Neural progenitor cell (in vitro differentiated cells): ENCODE measurements around the gene WIPF1. TPM values are rescaled to one million over a fixed set of nuclear protein-coding genes. Genes with fewer than 3 reads are reported as not detected.

ENCODE experiments used
- DNase-seq: peaks from one replicate; pipeline ENCODE4 v3.0.0-alpha.2; 2016; ENCODE audit warnings: low spot score
- H2AFZ ChIP-seq: fragments of 200-600 bp; sonication (generic); replicated peaks from 2 replicates; pipeline ENCODE4 v1.6.1; 2016; ENCODE audit warnings: antibody characterized with exemption
- H3F3A ChIP-seq: fragments of 200-600 bp; sonication (generic); 2 replicates; pipeline ENCODE4 v1.6.1; 2016; ENCODE audit warnings: antibody characterized with exemption, low read depth
- H3K27ac ChIP-seq: fragments of 200-600 bp; sonication (generic); 2 replicates; pipeline ENCODE4 v1.5.1; 2016; ENCODE audit warnings: mild to moderate bottlenecking
- H3K27me3 ChIP-seq: fragments of 200-600 bp; sonication (generic); 2 replicates; pipeline ENCODE4 v1.6.1; 2016; ENCODE audit warnings: mild to moderate bottlenecking, moderate library complexity
- H3K36me3 ChIP-seq: fragments of 200-600 bp; sonication (generic); 2 replicates; pipeline ENCODE4 v1.5.1; 2016
- H3K4me1 ChIP-seq: fragments of 200-600 bp; sonication (generic); 2 replicates; pipeline ENCODE4 v1.6.1; 2016; ENCODE audit warnings: mixed run types
- H3K4me2 ChIP-seq: fragments of 200-600 bp; sonication (generic); 2 replicates; pipeline ENCODE4 v1.6.1; 2016
- H3K4me3 ChIP-seq: fragments of 200-600 bp; sonication (generic); 2 replicates; pipeline ENCODE4 v1.5.1; 2016
- H3K79me2 ChIP-seq: fragments of 200-600 bp; sonication (generic); 2 replicates; pipeline ENCODE4 v1.6.1; 2016; ENCODE audit warnings: low read depth
- H3K9ac ChIP-seq: fragments of 200-600 bp; sonication (generic); 2 replicates; pipeline ENCODE4 v1.6.1; 2016
- H3K9me3 ChIP-seq: fragments of 200-600 bp; sonication (generic); 2 replicates; pipeline ENCODE4 v1.5.1; 2016; ENCODE audit warnings: low read depth
- H4K20me1 ChIP-seq: fragments of 200-600 bp; sonication (generic); 2 replicates; pipeline ENCODE4 v1.6.1; 2016; ENCODE audit warnings: low read depth
- H3K27ac Mint-ChIP-seq: 3 replicates; pipeline ENCODE4 v1.8.0; 2021; ENCODE audit warnings: mixed read lengths
- H3K27me3 Mint-ChIP-seq: 2 replicates; pipeline ENCODE4 v1.8.0; 2022; ENCODE audit warnings: low read depth, mild to moderate bottlenecking, inconsistent platforms, moderate library complexity, mixed read lengths; ENCODE audit not compliant: insufficient read depth
- H3K36me3 Mint-ChIP-seq: 3 replicates; pipeline ENCODE4 v1.8.0; 2021; ENCODE audit warnings: mixed read lengths
- H3K4me1 Mint-ChIP-seq: 3 replicates; pipeline ENCODE4 v1.8.0; 2021; ENCODE audit warnings: mixed read lengths
- H3K4me3 Mint-ChIP-seq: 3 replicates; pipeline ENCODE4 v1.8.0; 2021; ENCODE audit warnings: mild to moderate bottlenecking, moderate library complexity, mixed read lengths
- H3K9me3 Mint-ChIP-seq: 3 replicates; pipeline ENCODE4 v1.8.0; 2020; ENCODE audit warnings: mixed read lengths
- CTCF ChIP-seq: fragments of 200-600 bp; sonication (generic); IDR thresholded peaks from 2 replicates; pipeline ENCODE4 v1.5.1; 2017; ENCODE audit warnings: antibody characterized with exemption, mild to moderate bottlenecking
- EZH2 ChIP-seq: fragments of 200-600 bp; sonication (generic); IDR thresholded peaks from 2 replicates; pipeline ENCODE4 v1.6.1; 2017; ENCODE audit warnings: antibody characterized with exemption, mild to moderate bottlenecking, moderate library complexity
- EZH2phosphoT487 ChIP-seq: fragments of 200-600 bp; sonication (generic); IDR thresholded peaks from 2 replicates; pipeline ENCODE4 v1.6.1; 2017; ENCODE audit warnings: antibody characterized with exemption
- total RNA-seq: library from RNA; depleted of rRNA; stranded (reverse); fragments of >200 nt; gene quantifications from 2 replicates; pipeline ENCODE4 v1.2.3, GENCODE V29; 2015; ENCODE audit warnings: low replicate concordance

WIPF1 gene
- total RNA-seq, 1 donor from 2014 or later = 17.2 TPM

GRCh38 chr2:174527101-174527721 lies 70.4 kb downstream of the WIPF1 start:
- Mint-ChIP-seq H3K4me3 (no peak overlapping the region), H3K36me3 (no peaks in the 10 kb centered on the region), H3K4me1 (no peaks in the 10 kb centered on the region), H3K9me3 (peaks cover 10% of the 10 kb centered on the region), H3K27me3 (peaks cover 3% of the 10 kb centered on the region), H3K27ac (no peak overlapping the region)
- Histone ChIP-seq H3K36me3 (no peaks in the 10 kb centered on the region), H3K9ac (no peak overlapping the region), H3F3A (no peaks in the 10 kb centered on the region), H2AFZ (no peak overlapping the region), H3K27me3 (no peaks in the 10 kb centered on the region), H3K4me2 (no peak overlapping the region), H4K20me1 (no peaks in the 10 kb centered on the region), H3K79me2 (no peaks in the 10 kb centered on the region), H3K27ac (no peak overlapping the region), H3K9me3 (no peaks in the 10 kb centered on the region), H3K4me3 (no peak overlapping the region), H3K4me1 (no peaks in the 10 kb centered on the region)
- TF ChIP-seq CTCF = no peak
- no peak for TF ChIP-seq EZH2
- TF ChIP-seq EZH2phosphoT487 = no peak
- DNase-seq = no peak

- Mint-ChIP-seq H3K36me3 (no peaks in the 10 kb centered on the region), H3K9me3 (peaks cover 10% of the 10 kb centered on the region), H3K27me3 (peaks cover 3% of the 10 kb centered on the region), H3K27ac (no peak overlapping the region), H3K4me1 (no peaks in the 10 kb centered on the region), H3K4me3 (no peak overlapping the region)
- H3K4me3 ChIP-seq = no peak overlapping the region
- H2AFZ ChIP-seq = no peak overlapping the region
- TF ChIP-seq EZH2phosphoT487 (no peak), EZH2 (no peak)
- H3K9me3 ChIP-seq = no peaks in the 10 kb centered on the region
- H3K9ac ChIP-seq = no peak overlapping the region
- H3K27ac ChIP-seq = no peak overlapping the region
- DNase-seq = no peak
- H3K4me1 ChIP-seq = no peaks in the 10 kb centered on the region
- no peaks in the 10 kb centered on the region for H3K27me3 ChIP-seq
- H3F3A ChIP-seq = no peaks in the 10 kb centered on the region
- H3K36me3 ChIP-seq = no peaks in the 10 kb centered on the region
- no peaks in the 10 kb centered on the region for H3K79me2 ChIP-seq
- H4K20me1 ChIP-seq = no peaks in the 10 kb centered on the region
- H3K4me2 ChIP-seq = no peak overlapping the region
Measured at GRCh38 chr2:174524527-174524926, 73.1 kb downstream of the WIPF1 start.

GRCh38 chr2:174522553-174522952 lies 75.1 kb downstream of the WIPF1 start:
- Histone ChIP-seq H3K9me3 (no peaks in the 10 kb centered on the region), H3K36me3 (no peaks in the 10 kb centered on the region), H3F3A (no peaks in the 10 kb centered on the region), H4K20me1 (no peaks in the 10 kb centered on the region), H2AFZ (no peak overlapping the region), H3K4me2 (no peak overlapping the region), H3K27ac (no peak overlapping the region), H3K79me2 (no peaks in the 10 kb centered on the region), H3K4me3 (no peak overlapping the region), H3K9ac (no peak overlapping the region), H3K27me3 (no peaks in the 10 kb centered on the region), H3K4me1 (no peaks in the 10 kb centered on the region)
- no peak for TF ChIP-seq EZH2phosphoT487
- TF ChIP-seq CTCF = peak; percentile 33
- no peaks in the 10 kb centered on the region for H3K36me3 Mint-ChIP-seq
- no peak overlapping the region for H3K27ac Mint-ChIP-seq
- H3K9me3 Mint-ChIP-seq = peaks cover 6% of the 10 kb centered on the region
- no peaks in the 10 kb centered on the region for H3K4me1 Mint-ChIP-seq
- no peaks in the 10 kb centered on the region for H3K27me3 Mint-ChIP-seq
- no peak overlapping the region for H3K4me3 Mint-ChIP-seq
- no peak for DNase-seq

- Histone ChIP-seq H3K9me3 (no peaks in the 10 kb centered on the region), H3K4me2 (no peak overlapping the region), H3K4me1 (no peaks in the 10 kb centered on the region), H3K27ac (no peak overlapping the region), H3K9ac (no peak overlapping the region), H2AFZ (no peak overlapping the region), H3K79me2 (no peaks in the 10 kb centered on the region), H3K27me3 (no peaks in the 10 kb centered on the region), H4K20me1 (no peaks in the 10 kb centered on the region), H3F3A (no peaks in the 10 kb centered on the region), H3K4me3 (no peak overlapping the region), H3K36me3 (no peaks in the 10 kb centered on the region)
- H3K27ac Mint-ChIP-seq = no peak overlapping the region
- no peaks in the 10 kb centered on the region for H3K4me1 Mint-ChIP-seq
- no peak for DNase-seq
- peaks cover 2% of the 10 kb centered on the region for H3K27me3 Mint-ChIP-seq
- H3K4me3 Mint-ChIP-seq = no peak overlapping the region
- peaks cover 10% of the 10 kb centered on the region for H3K9me3 Mint-ChIP-seq
- TF ChIP-seq CTCF (no peak), EZH2phosphoT487 (no peak), EZH2 (no peak)
- no peaks in the 10 kb centered on the region for H3K36me3 Mint-ChIP-seq
Measured at GRCh38 chr2:174518395-174518794, 79.2 kb downstream of the WIPF1 start.
